Spinal cord (tissue), 10 donors: ENCODE data around the gene EPB41L1. TPM values are rescaled to one million over a fixed set of nuclear protein-coding genes. Genes with fewer than 3 reads are reported as not detected.
A peak's percentile ranks its signal among the peaks of the same experiment; 100 is the strongest.

Experiments
- DNase-seq, 6 donors: peaks; one replicate each; pipeline versions ENCODE4 v3.0.0 to v3.0.0-alpha.2; 2013 to 2015; ENCODE audit warnings: low spot score in 6 of 6, low read depth in 4 of 6
- H3K27ac ChIP-seq: one replicate; pipeline ENCODE4 v1.5.1; 2013; ENCODE audit warnings: low read depth, low read length, control low read depth
- H3K27me3 ChIP-seq: one replicate; pipeline ENCODE4 v1.6.1; 2013; ENCODE audit warnings: low read length; ENCODE audit not compliant: control insufficient read depth, insufficient read depth
- H3K36me3 ChIP-seq: one replicate; pipeline ENCODE4 v1.6.1; 2013; ENCODE audit warnings: low read length; ENCODE audit not compliant: control insufficient read depth, insufficient read depth
- H3K4me1 ChIP-seq: one replicate; pipeline ENCODE4 v1.6.1; 2013; ENCODE audit warnings: low read length; ENCODE audit not compliant: control insufficient read depth, insufficient read depth
- H3K4me3 ChIP-seq: one replicate; pipeline ENCODE4 v1.5.1; 2013; ENCODE audit warnings: low read depth, low read length, control low read depth
- H3K9me3 ChIP-seq: one replicate; pipeline ENCODE4 v1.6.1; 2013; ENCODE audit warnings: low read length; ENCODE audit not compliant: control insufficient read depth, insufficient read depth
- WGBS: methylation state at CpG from one replicate; pipeline ENCODE4 v1.1.5; 2013; ENCODE audit warnings: missing lambda C conversion rate; ENCODE audit not compliant: insufficient coverage; 5-methylcytosine and 5-hydroxymethylcytosine counted together
- polyA plus RNA-seq, 2 donors: library from polyadenylated mRNA; unstranded; fragments of 120-200 nt; gene quantifications; one replicate each; pipeline ENCODE4 v1.2.1, GENCODE V29; 2013; ENCODE audit not compliant: insufficient read length in 2 of 2
- total RNA-seq, 2 donors: library from RNA; depleted of rRNA in 1 of 2; stranded (reverse); fragments of 120-200 nt in 1 of 2; fragments of >200 nt in 1 of 2; gene quantifications; one replicate each; pipeline versions ENCODE4 v1.2.3 to v1.2.4, GENCODE V29; 2013 to 2014
- donor health status: healthy.

Gene EPB41L1
- total and polyA plus RNA-seq, 4 donors = 57.6 to 163 (median 149) TPM

- H3K4me3 ChIP-seq = no peak overlapping the region
- no peak overlapping the region for H3K27ac ChIP-seq
- H3K9me3 ChIP-seq = no peaks in the 10 kb centered on the region
- H3K4me1 ChIP-seq = peaks cover 43% of the 10 kb centered on the region
- no peaks in the 10 kb centered on the region for H3K27me3 ChIP-seq
- peaks cover 12% of the 10 kb centered on the region for H3K36me3 ChIP-seq
- DNase-seq = no peak
Measured at GRCh38 chr20:36159833-36160232, 5.3 kb downstream of the EPB41L1 start.

DNA sequence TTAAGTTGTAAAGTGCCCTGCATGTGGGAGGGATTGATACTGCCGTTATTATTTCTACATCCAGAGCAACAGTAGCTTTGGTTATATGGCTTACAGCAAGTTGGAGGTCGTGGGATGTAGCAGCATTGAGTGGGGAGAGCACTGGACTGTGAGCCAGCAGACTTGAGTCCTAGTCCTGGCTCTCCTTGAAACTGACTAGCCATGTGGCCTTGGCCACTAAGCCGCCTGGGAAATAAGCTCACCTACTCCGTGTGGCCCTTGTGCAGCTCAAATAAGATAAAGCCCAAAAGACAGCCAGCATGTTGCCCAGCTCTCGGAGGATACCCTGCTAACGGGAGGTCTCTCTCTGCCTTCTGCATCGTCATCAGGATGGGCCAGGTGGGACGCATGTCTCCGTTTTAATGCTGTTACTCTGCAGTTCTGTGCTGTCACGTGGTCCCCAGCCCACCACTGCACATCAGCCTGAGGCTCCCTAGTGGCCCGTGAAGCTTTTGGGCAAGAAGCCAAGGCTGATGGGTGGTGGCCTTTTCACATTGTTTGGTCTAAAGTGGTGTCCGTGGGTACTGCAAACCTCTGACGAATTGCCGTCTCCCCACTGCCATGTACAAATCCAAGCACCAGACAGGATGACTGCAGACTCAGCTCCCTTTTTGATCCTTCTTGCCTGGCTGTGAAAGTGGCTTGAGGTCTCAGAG, 7.9 kb downstream of the EPB41L1 start:
- Histone ChIP-seq H3K27me3 (no peaks in the 10 kb centered on the region), H3K4me1 (peaks cover 19% of the 10 kb centered on the region), H3K36me3 (peaks cover 9% of the 10 kb centered on the region), H3K27ac (no peak overlapping the region), H3K9me3 (no peaks in the 10 kb centered on the region), H3K4me3 (no peak overlapping the region)
- peak in 2 of 6 donors; percentile 39 to 80 for DNase-seq
- 33% methylated on average over 14 of the region's 14 CpGs for WGBS

- Histone ChIP-seq H3K4me1 (peaks cover 19% of the 10 kb centered on the region), H3K27ac (no peak overlapping the region), H3K36me3 (peaks cover 15% of the 10 kb centered on the region), H3K27me3 (no peaks in the 10 kb centered on the region), H3K4me3 (no peak overlapping the region), H3K9me3 (no peaks in the 10 kb centered on the region)
- no peak for DNase-seq
- WGBS = no CpG with 5 or more reads among the region's 4 CpGs
Measured at GRCh38 chr20:36167902-36168503, 13.5 kb downstream of the EPB41L1 start.

GRCh38 chr20:36170542-36171215, 16.1 kb downstream of the EPB41L1 start:
- WGBS = 58% methylated on average over 6 of the region's 10 CpGs
- peaks cover 24% of the 10 kb centered on the region for H3K36me3 ChIP-seq
- H3K27me3 ChIP-seq = no peaks in the 10 kb centered on the region
- no peaks in the 10 kb centered on the region for H3K9me3 ChIP-seq
- H3K27ac ChIP-seq = no peak overlapping the region
- peaks cover 29% of the 10 kb centered on the region for H3K4me1 ChIP-seq
- DNase-seq = no peak
- H3K4me3 ChIP-seq = no peak overlapping the region

GRCh38 chr20:36173451-36173933, 19.0 kb downstream of the EPB41L1 start:
- 6% methylated on average over 11 of the region's 11 CpGs for WGBS
- H3K4me3 ChIP-seq = no peak overlapping the region
- no peaks in the 10 kb centered on the region for H3K27me3 ChIP-seq
- H3K36me3 ChIP-seq = peaks cover 48% of the 10 kb centered on the region
- peaks cover 29% of the 10 kb centered on the region for H3K4me1 ChIP-seq
- peak in 4 of 6 donors; percentile 47 to 90 (median 69) for DNase-seq
- H3K27ac ChIP-seq = no peak overlapping the region
- H3K9me3 ChIP-seq = no peaks in the 10 kb centered on the region

DNA sequence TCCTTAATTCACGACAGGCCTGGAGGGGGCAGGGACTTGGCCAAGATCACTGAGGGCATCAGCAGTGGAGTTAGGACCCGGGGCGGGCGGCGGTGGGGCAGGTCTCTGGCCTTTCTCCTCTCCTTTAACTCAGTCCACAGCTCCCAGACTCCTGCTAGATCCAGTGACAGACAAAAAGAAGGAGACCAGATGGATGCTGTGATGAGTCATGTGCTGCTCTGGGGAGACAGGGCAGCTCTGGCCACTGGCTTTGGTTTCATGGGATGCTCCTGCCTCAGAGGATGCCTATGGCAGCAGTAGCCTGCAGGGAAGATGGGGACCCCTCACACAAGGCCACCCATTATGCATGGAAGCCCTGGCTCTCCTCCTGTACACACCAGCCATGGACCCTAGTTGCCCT, 20.5 kb downstream of the EPB41L1 start:
- H3K27me3 ChIP-seq = no peaks in the 10 kb centered on the region
- H3K36me3 ChIP-seq = peaks cover 52% of the 10 kb centered on the region
- no CpG with 5 or more reads among the region's 5 CpGs for WGBS
- DNase-seq = no peak
- peaks cover 41% of the 10 kb centered on the region for H3K4me1 ChIP-seq
- H3K4me3 ChIP-seq = no peak overlapping the region
- H3K27ac ChIP-seq = no peak overlapping the region
- H3K9me3 ChIP-seq = no peaks in the 10 kb centered on the region

- WGBS = 90% methylated on average over 10 of the region's 10 CpGs
- no peak overlapping the region for H3K27ac ChIP-seq
- H3K4me1 ChIP-seq = peaks cover 42% of the 10 kb centered on the region
- H3K36me3 ChIP-seq = peaks cover 54% of the 10 kb centered on the region
- DNase-seq = no peak
- no peaks in the 10 kb centered on the region for H3K9me3 ChIP-seq
- no peaks in the 10 kb centered on the region for H3K27me3 ChIP-seq
- no peak overlapping the region for H3K4me3 ChIP-seq
Measured at GRCh38 chr20:36175475-36175995, 21.0 kb downstream of the EPB41L1 start.

DNA sequence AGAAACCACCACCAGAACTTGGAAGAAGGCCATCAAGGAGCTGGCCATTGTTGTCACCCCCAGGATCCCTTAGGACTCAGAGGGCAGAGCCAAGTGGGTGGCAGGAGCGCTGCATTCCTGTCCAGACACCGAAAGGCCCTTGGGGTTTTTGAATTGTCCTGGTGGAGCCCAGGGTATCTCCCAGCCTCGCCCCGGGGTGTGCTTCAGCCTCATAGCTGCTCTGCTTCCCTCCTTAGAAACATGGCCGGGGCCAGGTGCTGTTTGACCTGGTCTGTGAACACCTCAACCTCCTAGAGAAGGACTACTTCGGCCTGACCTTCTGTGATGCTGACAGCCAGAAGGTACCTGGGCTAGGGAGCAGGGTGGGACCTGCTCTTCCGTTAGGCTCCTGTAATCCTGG, 23.2 kb downstream of the EPB41L1 start:
- Histone ChIP-seq H3K36me3 (peaks cover 64% of the 10 kb centered on the region), H3K9me3 (no peaks in the 10 kb centered on the region), H3K4me3 (no peak overlapping the region), H3K4me1 (peaks cover 28% of the 10 kb centered on the region), H3K27me3 (no peaks in the 10 kb centered on the region), H3K27ac (no peak overlapping the region)
- no peak for DNase-seq
- WGBS = 95% methylated on average over 7 of the region's 7 CpGs

GRCh38 chr20:36179170-36179945, 24.8 kb downstream of the EPB41L1 start:
- Histone ChIP-seq H3K27ac (peak overlapping the region; percentile 58), H3K9me3 (no peaks in the 10 kb centered on the region), H3K27me3 (no peaks in the 10 kb centered on the region), H3K36me3 (peaks cover 68% of the 10 kb centered on the region), H3K4me3 (no peak overlapping the region), H3K4me1 (peaks cover 15% of the 10 kb centered on the region)
- 25% methylated on average over 8 of the region's 9 CpGs for WGBS
- peak; percentile 33 to 93 (median 72) for DNase-seq
